ENCODE results near the gene AK4.

DNA sequence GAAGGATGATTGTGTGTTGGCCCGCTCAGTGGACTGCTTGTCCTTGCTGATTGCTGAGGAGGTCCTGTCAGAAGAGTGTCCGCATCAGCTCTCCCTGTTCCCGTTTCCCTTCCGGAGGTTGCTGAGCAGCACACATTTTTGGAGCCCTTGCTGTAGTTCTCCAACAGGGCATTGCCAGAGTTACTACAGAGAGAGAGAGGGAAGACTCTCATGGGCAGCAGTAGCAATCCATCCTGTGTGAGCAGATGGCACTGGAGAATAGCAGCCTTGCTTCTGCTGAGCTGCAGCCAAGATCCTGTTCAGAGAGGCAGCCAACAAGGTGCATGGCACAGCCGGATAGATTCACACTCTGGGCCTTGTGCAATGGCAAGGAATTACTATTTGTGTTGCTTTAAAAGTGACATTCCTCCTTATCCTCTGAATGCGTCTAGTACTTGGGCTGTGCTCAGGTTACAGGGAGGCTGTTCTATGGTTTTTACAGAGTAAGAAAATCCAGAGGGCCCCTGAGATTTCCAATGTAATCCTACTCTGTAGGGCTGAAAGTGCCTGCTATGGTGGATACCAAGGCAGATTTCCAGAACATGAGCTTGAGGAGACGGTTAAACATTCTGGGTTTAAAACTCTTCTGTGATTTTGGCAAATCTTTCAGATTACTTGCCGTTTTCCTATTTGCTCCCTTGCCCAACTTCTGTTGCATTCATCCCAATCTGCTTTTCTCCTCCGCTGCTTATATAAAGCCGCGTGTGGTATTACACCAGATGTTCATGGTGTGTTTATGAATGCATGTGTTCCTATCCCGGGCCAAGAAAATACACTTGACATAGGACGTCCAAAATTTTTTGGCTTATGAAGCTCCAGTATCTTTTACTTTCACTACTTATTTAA, 27.4 kb downstream of the AK4 start:
- TF ChIP-seq EZH2phosphoT487 (IDR thresholded peaks at IDR 0.05; ENCODE audit: insufficient read depth, low read depth) (no peak), EZH2 (IDR thresholded peaks at IDR 0.05; ENCODE audit: insufficient read depth, poor library complexity, severe bottlenecking) (no peak)

All from GM23248 (cell line).